Endodermal cell (in vitro differentiated cells): ENCODE data around the gene NAV2. TPM values are rescaled to one million over a fixed set of nuclear protein-coding genes. Genes with fewer than 3 reads are reported as not detected.
A peak's percentile ranks its signal among the peaks of the same experiment; 100 is the strongest.

Source experiments
- DNase-seq: peaks from one replicate; pipeline ENCODE4 v3.0.0-alpha.2; 2017
- H3K27ac ChIP-seq: 2 replicates; pipeline ENCODE4 v1.5.1; 2013; ENCODE audit warnings: mild to moderate bottlenecking, low read depth, low read length, moderate library complexity
- H3K27me3 ChIP-seq: 2 replicates; pipeline ENCODE4 v1.6.1; 2013; ENCODE audit warnings: mild to moderate bottlenecking, low read length, moderate library complexity; ENCODE audit not compliant: insufficient read depth, control insufficient read depth, poor library complexity, severe bottlenecking
- H3K36me3 ChIP-seq: 2 replicates; pipeline ENCODE4 v1.7.0; 2013; ENCODE audit warnings: mild to moderate bottlenecking, low read length, moderate library complexity; ENCODE audit not compliant: control insufficient read depth, insufficient read depth
- H3K4me1 ChIP-seq: one replicate; pipeline ENCODE4 v1.7.0; 2013; ENCODE audit warnings: low read length; ENCODE audit not compliant: control insufficient read depth, insufficient read depth
- H3K4me3 ChIP-seq: 2 replicates; pipeline ENCODE4 v1.5.1; 2013; ENCODE audit warnings: mild to moderate bottlenecking, low read length, moderate library complexity
- H3K9ac ChIP-seq: 2 replicates; pipeline ENCODE4 v1.6.1; 2013; ENCODE audit warnings: mild to moderate bottlenecking, low read length, moderate library complexity; ENCODE audit not compliant: poor library complexity, severe bottlenecking; ENCODE audit errors: extremely low read depth
- H3K9me3 ChIP-seq: 2 replicates; pipeline ENCODE4 v1.6.1; 2013; ENCODE audit warnings: mild to moderate bottlenecking, low read length, moderate library complexity; ENCODE audit not compliant: control insufficient read depth
- H3K27ac Mint-ChIP-seq: 2 replicates; pipeline ENCODE4 v1.8.0; 2020; ENCODE audit warnings: mixed read lengths
- H3K27me3 Mint-ChIP-seq: 2 replicates; pipeline ENCODE4 v1.8.0; 2021; ENCODE audit warnings: mild to moderate bottlenecking, mixed read lengths; ENCODE audit not compliant: insufficient read depth
- H3K36me3 Mint-ChIP-seq: 2 replicates; pipeline ENCODE4 v1.8.0; 2020; ENCODE audit warnings: low read depth, mixed read lengths
- H3K4me1 Mint-ChIP-seq: 2 replicates; pipeline ENCODE4 v1.8.0; 2020; ENCODE audit warnings: mixed read lengths
- H3K4me3 Mint-ChIP-seq: 2 replicates; pipeline ENCODE4 v1.8.0; 2020; ENCODE audit warnings: mild to moderate bottlenecking, moderate library complexity, mixed read lengths
- H3K9me3 Mint-ChIP-seq: 2 replicates; pipeline ENCODE4 v1.8.0; 2020; ENCODE audit warnings: mild to moderate bottlenecking, mixed read lengths
- WGBS, 2 experiments: methylation state at CpG; one replicate each; pipeline versions ENCODE4 v1.1.5 to v1.1.7; 2013; ENCODE audit warnings: missing lambda C conversion rate in 2 of 2, mixed read lengths in 1 of 2; ENCODE audit not compliant: insufficient coverage in 1 of 2, insufficient read length in 1 of 2; 5-methylcytosine and 5-hydroxymethylcytosine counted together
- total RNA-seq, 2 donors: library from RNA; stranded (reverse); fragmentation: NEBNext Ultra II Directional in 1 of 2; extraction: Animal tissue kit (Norgen Biotek cat#: 25700) in 1 of 2; gene quantifications; 2 replicates in 1 of 2; 3 replicates in 1 of 2; pipeline ENCODE4 v1.2.1, GENCODE V29; 2021
- TF ChIP-seq, protein P1 (sequence below): fragments of 200-600 bp; sonication (generic); conservative IDR thresholded peaks from 2 replicates; pipeline ENCODE4 v1.5.0; 2021; ENCODE audit warnings: antibody characterized with exemption, mild to moderate bottlenecking

The NAV2 gene
- total RNA-seq, 2 donors from 2014 or later, result 37.1 to 42.4 TPM

- TF ChIP-seq, protein P1, sequence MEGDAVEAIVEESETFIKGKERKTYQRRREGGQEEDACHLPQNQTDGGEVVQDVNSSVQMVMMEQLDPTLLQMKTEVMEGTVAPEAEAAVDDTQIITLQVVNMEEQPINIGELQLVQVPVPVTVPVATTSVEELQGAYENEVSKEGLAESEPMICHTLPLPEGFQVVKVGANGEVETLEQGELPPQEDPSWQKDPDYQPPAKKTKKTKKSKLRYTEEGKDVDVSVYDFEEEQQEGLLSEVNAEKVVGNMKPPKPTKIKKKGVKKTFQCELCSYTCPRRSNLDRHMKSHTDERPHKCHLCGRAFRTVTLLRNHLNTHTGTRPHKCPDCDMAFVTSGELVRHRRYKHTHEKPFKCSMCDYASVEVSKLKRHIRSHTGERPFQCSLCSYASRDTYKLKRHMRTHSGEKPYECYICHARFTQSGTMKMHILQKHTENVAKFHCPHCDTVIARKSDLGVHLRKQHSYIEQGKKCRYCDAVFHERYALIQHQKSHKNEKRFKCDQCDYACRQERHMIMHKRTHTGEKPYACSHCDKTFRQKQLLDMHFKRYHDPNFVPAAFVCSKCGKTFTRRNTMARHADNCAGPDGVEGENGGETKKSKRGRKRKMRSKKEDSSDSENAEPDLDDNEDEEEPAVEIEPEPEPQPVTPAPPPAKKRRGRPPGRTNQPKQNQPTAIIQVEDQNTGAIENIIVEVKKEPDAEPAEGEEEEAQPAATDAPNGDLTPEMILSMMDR, result no peak
- H3K9ac ChIP-seq, result no peak overlapping the region
- H3K9me3 ChIP-seq, result no peaks in the 10 kb centered on the region
- Mint-ChIP-seq H3K4me1 (peaks cover 24% of the 10 kb centered on the region), H3K27ac (no peak overlapping the region), H3K9me3 (no peaks in the 10 kb centered on the region), H3K27me3 (peaks cover 2% of the 10 kb centered on the region), H3K4me3 (no peak overlapping the region), H3K36me3 (no peaks in the 10 kb centered on the region)
- WGBS, 2 experiments, result 78 to 88% methylated on average over 2 to 3 of the region's 3 CpGs
- no peak for DNase-seq
- no peak overlapping the region for H3K4me3 ChIP-seq
- no peaks in the 10 kb centered on the region for H3K36me3 ChIP-seq
- peaks cover 26% of the 10 kb centered on the region for H3K4me1 ChIP-seq
- H3K27me3 ChIP-seq, result no peaks in the 10 kb centered on the region
- H3K27ac ChIP-seq, result no peak overlapping the region
These were observed 45.7 kb upstream of the NAV2 start for GRCh38 chr11:19666951-19667350.

- peaks cover 2% of the 10 kb centered on the region for H3K27me3 Mint-ChIP-seq
- H3K4me1 Mint-ChIP-seq, result peaks cover 45% of the 10 kb centered on the region
- TF ChIP-seq, protein P1, result no peak
- no peaks in the 10 kb centered on the region for H3K36me3 Mint-ChIP-seq
- Histone ChIP-seq H3K27ac (no peak overlapping the region), H3K4me1 (peaks cover 31% of the 10 kb centered on the region), H3K4me3 (no peak overlapping the region), H3K27me3 (no peaks in the 10 kb centered on the region), H3K9ac (no peak overlapping the region), H3K36me3 (no peaks in the 10 kb centered on the region), H3K9me3 (no peaks in the 10 kb centered on the region)
- no peak overlapping the region for H3K27ac Mint-ChIP-seq
- H3K9me3 Mint-ChIP-seq, result no peaks in the 10 kb centered on the region
- WGBS, 2 experiments, result 88% methylated on average over 1 of the region's 1 CpG; no CpG with 5 or more reads in 1 of the 2 experiments
- DNase-seq, result no peak
- H3K4me3 Mint-ChIP-seq, result no peak overlapping the region
These were observed 43.1 kb upstream of the NAV2 start for GRCh38 chr11:19669511-19669910.

DNA sequence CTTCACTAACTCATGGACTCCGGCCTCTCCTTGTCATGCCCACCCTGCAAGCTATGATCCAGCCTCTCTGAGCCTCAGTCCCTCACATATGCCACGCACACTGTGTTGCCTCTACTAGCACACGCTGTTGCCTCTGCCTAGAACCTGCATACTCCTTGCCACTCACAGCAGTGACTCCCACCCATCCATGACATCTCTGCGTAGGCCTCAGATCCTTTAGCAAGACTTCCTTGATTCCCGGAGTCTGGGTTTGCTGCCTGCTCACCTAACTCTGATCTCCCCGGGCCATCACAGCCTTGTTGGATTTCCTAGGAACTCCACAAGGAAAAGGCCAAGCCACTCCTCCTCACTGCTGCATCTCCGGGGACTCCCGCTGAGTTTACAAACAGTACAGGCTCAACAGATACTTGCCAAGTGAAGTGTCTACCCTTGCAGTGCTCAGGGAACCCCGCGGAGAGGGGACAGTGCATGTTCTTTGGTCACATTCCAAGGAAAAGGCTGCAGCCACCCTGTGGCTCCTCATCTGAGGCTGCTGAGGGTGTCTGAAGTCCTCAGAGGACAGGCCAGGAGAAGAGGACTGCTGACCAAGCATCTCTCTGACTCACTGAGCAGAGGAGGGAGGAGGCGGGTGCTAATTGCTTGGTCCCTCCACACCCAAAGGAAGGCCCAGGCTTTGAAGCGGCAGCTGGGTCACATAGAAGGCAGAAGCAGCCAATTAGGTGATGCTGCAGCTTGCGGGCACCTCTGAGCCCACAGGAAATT is 42.4 kb upstream of the NAV2 start:
- no peaks in the 10 kb centered on the region for H3K27me3 ChIP-seq
- TF ChIP-seq, protein P1, result no peak

More for the DNA sequence above, 42.4 kb upstream of the NAV2 start:
- no peaks in the 10 kb centered on the region for H3K9me3 Mint-ChIP-seq
- peak; percentile 95 for DNase-seq
- peaks cover 31% of the 10 kb centered on the region for H3K4me1 ChIP-seq
- no peak overlapping the region for H3K4me3 ChIP-seq
- WGBS, 2 experiments, result 67 to 71% methylated on average over 12 to 13 of the region's 13 CpGs
- H3K9ac ChIP-seq, result no peak overlapping the region
- H3K36me3 Mint-ChIP-seq, result no peaks in the 10 kb centered on the region
- H3K27ac Mint-ChIP-seq, result peak overlapping the region; percentile 24
- no peaks in the 10 kb centered on the region for H3K36me3 ChIP-seq
- H3K27ac ChIP-seq, result no peak overlapping the region
- peaks cover 47% of the 10 kb centered on the region for H3K4me1 Mint-ChIP-seq
- H3K4me3 Mint-ChIP-seq, result no peak overlapping the region
- no peaks in the 10 kb centered on the region for H3K9me3 ChIP-seq
- peaks cover 2% of the 10 kb centered on the region for H3K27me3 Mint-ChIP-seq
